Tibial nerve (tissue), 4 donors: ENCODE measurements around the gene CCDC106. TPM values are rescaled to one million over a fixed set of nuclear protein-coding genes. Genes with fewer than 3 reads are reported as not detected.

ENCODE experiments used
- DNase-seq, 2 donors: peaks; one replicate each; pipeline ENCODE4 v3.0.0-alpha.2; 2019; ENCODE audit warnings: low spot score in 2 of 2
- H3K27ac ChIP-seq, 4 donors: fragments of 200-600 bp; sonication (generic) in 3 of 4; one replicate each; pipeline ENCODE4 v1.5.1; 2017 to 2019; ENCODE audit warnings: mild to moderate bottlenecking in 1 of 4
- H3K27me3 ChIP-seq, 2 donors: fragments of 200-600 bp; sonication (generic) in 1 of 2; one replicate each; pipeline versions ENCODE4 v1.5.1 to v1.6.0; 2017 to 2019
- H3K36me3 ChIP-seq, 3 donors: fragments of 200-600 bp; sonication (generic); one replicate each; pipeline ENCODE4 v1.5.1; 2018 to 2019
- H3K4me1 ChIP-seq, 4 donors: fragments of 200-600 bp; sonication (generic) in 3 of 4; one replicate each; pipeline ENCODE4 v1.5.1; 2017 to 2019
- H3K4me3 ChIP-seq, 4 donors: fragments of 200-600 bp; sonication (generic) in 3 of 4; one replicate each; pipeline ENCODE4 v1.5.1; 2017 to 2019; ENCODE audit warnings: mild to moderate bottlenecking in 1 of 4, moderate library complexity in 1 of 4
- H3K9me3 ChIP-seq, 4 donors: fragments of 200-600 bp; sonication (generic) in 3 of 4; one replicate each; pipeline ENCODE4 v1.5.1; 2017 to 2019
- CTCF ChIP-seq, 5 experiments: fragments of 200-600 bp in 3 of 5; fragments of 450-650 bp in 2 of 5; sonication (generic) in 3 of 5; IDR thresholded peaks; one replicate each; pipeline ENCODE4 v1.5.1; 2016 to 2019; ENCODE audit warnings: antibody characterized with exemption in 5 of 5, mild to moderate bottlenecking in 3 of 5, moderate library complexity in 2 of 5
- EP300 ChIP-seq, 2 donors: sonication (generic); formaldehyde crosslinking; IDR thresholded peaks; one replicate each; pipeline ENCODE4 v1.6.1; 2017; ENCODE audit warnings: antibody characterized with exemption in 2 of 2, mild to moderate bottlenecking in 1 of 2
- POLR2A ChIP-seq, 2 donors: fragments of 450-650 bp; IDR thresholded peaks; one replicate each; pipeline ENCODE4 v1.6.1; 2017; ENCODE audit warnings: antibody characterized with exemption in 2 of 2, mild to moderate bottlenecking in 2 of 2, moderate library complexity in 2 of 2
- WGBS, 2 donors: methylation state at CpG; one replicate each; pipeline ENCODE4 v1.1.5; 2018; 5-methylcytosine and 5-hydroxymethylcytosine counted together
- total RNA-seq, 4 donors: library from RNA; depleted of rRNA; stranded (reverse); fragments of >200 nt; gene quantifications; one replicate each; pipeline ENCODE4 v1.1.0, GENCODE V29; 2016

CCDC106 gene
- total RNA-seq, 4 donors from 2014 or later: 14.5 to 39.6 (median 16.1) TPM

GRCh38 chr19:55694241-55694655, 46.2 kb downstream of the CCDC106 start:
- DNase-seq: no peak

GRCh38 chr19:55694656-55695491, 46.9 kb downstream of the CCDC106 start:
- H3K36me3 ChIP-seq: peaks cover 0 to 100% (median 27%) of the 10 kb centered on the region in 3 donors
- H3K27ac ChIP-seq: no peak overlapping the region
- no peaks in the 10 kb centered on the region for H3K4me1 ChIP-seq
- H3K27me3 ChIP-seq: no peaks in the 10 kb centered on the region
- no peaks in the 10 kb centered on the region for H3K9me3 ChIP-seq
- TF ChIP-seq POLR2A (IDR thresholded peaks at IDR 0.05) (no peak), EP300 (IDR thresholded peaks at IDR 0.05) (no peak), CTCF (IDR thresholded peaks at IDR 0.05) (no peak)
- H3K4me3 ChIP-seq: no peak overlapping the region
- DNase-seq: no peak
- WGBS, 2 donors: 93% methylated on average over 21 to 34 of the region's 37 CpGs

More at GRCh38 chr19:55694241-55694655, 46.2 kb downstream of the CCDC106 start:
- TF ChIP-seq EP300 (IDR thresholded peaks at IDR 0.05) (no peak), POLR2A (IDR thresholded peaks at IDR 0.05) (no peak), CTCF (IDR thresholded peaks at IDR 0.05) (no peak)
- Histone ChIP-seq H3K4me1 (no peaks in the 10 kb centered on the region), H3K27me3 (no peaks in the 10 kb centered on the region), H3K36me3 (peaks cover 0 to 100% (median 33%) of the 10 kb centered on the region in 3 donors), H3K27ac (no peak overlapping the region), H3K4me3 (no peak overlapping the region), H3K9me3 (no peaks in the 10 kb centered on the region)
- WGBS, 2 donors: 85 to 87% methylated on average over 15 of the region's 15 CpGs

GRCh38 chr19:55695511-55696290, 47.7 kb downstream of the CCDC106 start:
- Histone ChIP-seq H3K4me1 (no peaks in the 10 kb centered on the region), H3K27ac (no peak overlapping the region), H3K9me3 (no peaks in the 10 kb centered on the region), H3K4me3 (no peak overlapping the region), H3K27me3 (no peaks in the 10 kb centered on the region), H3K36me3 (peaks cover 0 to 100% (median 18%) of the 10 kb centered on the region in 3 donors)
- TF ChIP-seq CTCF (IDR thresholded peaks at IDR 0.05) (no peak), EP300 (IDR thresholded peaks at IDR 0.05) (no peak), POLR2A (IDR thresholded peaks at IDR 0.05) (no peak)
- no peak for DNase-seq
- WGBS, 2 donors: 88 to 89% methylated on average over 16 to 22 of the region's 23 CpGs

GRCh38 chr19:55696301-55697068, 48.5 kb downstream of the CCDC106 start:
- Histone ChIP-seq H3K4me1 (no peaks in the 10 kb centered on the region), H3K9me3 (no peaks in the 10 kb centered on the region), H3K36me3 (peaks cover 0 to 100% (median 12%) of the 10 kb centered on the region in 3 donors), H3K4me3 (no peak overlapping the region), H3K27ac (no peak overlapping the region), H3K27me3 (no peaks in the 10 kb centered on the region)
- 85 to 92% methylated on average over 19 of the region's 20 CpGs for WGBS, 2 donors
- TF ChIP-seq CTCF (IDR thresholded peaks at IDR 0.05): no peak
- TF ChIP-seq POLR2A (IDR thresholded peaks at IDR 0.05): no peak
- no peak for TF ChIP-seq EP300 (IDR thresholded peaks at IDR 0.05)
- DNase-seq: no peak
